Measurements from ENCODE around the gene SERF2. TPM values are rescaled to one million over a fixed set of nuclear protein-coding genes. Genes with fewer than 3 reads are reported as not detected.

SERF2 gene
- polyA plus RNA-seq, 3 donors = 1,511 to 3,135 (median 2,483) TPM

DNA sequence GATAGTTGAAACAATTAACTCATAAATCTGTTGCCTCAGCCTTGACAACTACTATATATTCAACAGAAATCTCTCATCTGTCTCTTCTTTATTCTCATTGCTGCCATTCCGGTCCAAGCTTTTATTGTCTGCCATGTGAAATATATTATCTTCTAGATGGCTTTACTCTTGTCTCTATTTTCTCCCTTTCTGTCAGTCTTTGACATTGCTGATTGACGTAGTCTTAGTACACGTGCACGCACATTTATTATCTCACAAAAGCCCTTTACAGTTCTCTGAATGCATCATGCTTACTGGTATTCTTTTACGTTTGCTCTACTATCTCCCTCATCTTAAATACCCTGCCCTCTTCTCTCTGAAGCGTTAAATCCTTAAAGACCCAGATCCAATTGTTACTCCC, 40.2 kb upstream of the SERF2 start:
- Histone ChIP-seq H3K4me1 (ENCODE audit: control insufficient read depth in 1 of 2, insufficient read depth in 2 of 2, low read length in 2 of 2) (peaks cover 28 to 36% of the 10 kb centered on the region in 2 donors), H4K20me1 (ENCODE audit: insufficient read depth, low read length) (peaks cover 98% of the 10 kb centered on the region), H3K4me2 (replicated peaks; ENCODE audit: extremely low read depth, low read length, poor library complexity, severe bottlenecking) (no peak overlapping the region), H3K9me3 (replicated peaks in 1 of 2; ENCODE audit: control insufficient read depth in 1 of 2, insufficient read depth in 1 of 2, low read length in 2 of 2) (no peaks in the 10 kb centered on the region), H3K36me3 (replicated peaks in 1 of 2; ENCODE audit: control insufficient read depth in 1 of 2, insufficient read depth in 2 of 2, low read length in 2 of 2) (peaks cover 29 to 59% of the 10 kb centered on the region in 2 donors), H3K27me3 (ENCODE audit: control insufficient read depth in 2 of 2, insufficient read depth in 2 of 2, low read length in 2 of 2) (no peaks in the 10 kb centered on the region), H3K4me3 (replicated peaks in 1 of 3; ENCODE audit: low read depth in 2 of 3, low read length in 3 of 3) (no peak overlapping the region), H3K27ac (ENCODE audit: low read depth in 1 of 2, low read length in 2 of 2) (no peak overlapping the region), H3K79me2 (ENCODE audit: insufficient read depth, low read length) (peaks cover 99% of the 10 kb centered on the region), H3K9ac (ENCODE audit: insufficient read depth, low read length, poor library complexity, severe bottlenecking) (no peak overlapping the region), H2AFZ (ENCODE audit: insufficient read depth, low read depth, low read length, poor library complexity, severe bottlenecking) (no peak overlapping the region)
- no peaks in the 10 kb centered on the region for H3K9me3 Mint-ChIP-seq
- H3K27me3 Mint-ChIP-seq (ENCODE audit: low read depth in 3 of 3) = no peaks in the 10 kb centered on the region
- H3K4me3 Mint-ChIP-seq = no peak overlapping the region
- H3K27ac Mint-ChIP-seq = peak overlapping the region in 1 of 7 donors; percentile 18
- DNase-seq = no peak
- H3K4me1 Mint-ChIP-seq = peaks cover 32% of the 10 kb centered on the region
- WGBS (ENCODE audit: insufficient coverage) = 96% methylated on average over 3 of the region's 6 CpGs
- TF ChIP-seq, protein P1, sequence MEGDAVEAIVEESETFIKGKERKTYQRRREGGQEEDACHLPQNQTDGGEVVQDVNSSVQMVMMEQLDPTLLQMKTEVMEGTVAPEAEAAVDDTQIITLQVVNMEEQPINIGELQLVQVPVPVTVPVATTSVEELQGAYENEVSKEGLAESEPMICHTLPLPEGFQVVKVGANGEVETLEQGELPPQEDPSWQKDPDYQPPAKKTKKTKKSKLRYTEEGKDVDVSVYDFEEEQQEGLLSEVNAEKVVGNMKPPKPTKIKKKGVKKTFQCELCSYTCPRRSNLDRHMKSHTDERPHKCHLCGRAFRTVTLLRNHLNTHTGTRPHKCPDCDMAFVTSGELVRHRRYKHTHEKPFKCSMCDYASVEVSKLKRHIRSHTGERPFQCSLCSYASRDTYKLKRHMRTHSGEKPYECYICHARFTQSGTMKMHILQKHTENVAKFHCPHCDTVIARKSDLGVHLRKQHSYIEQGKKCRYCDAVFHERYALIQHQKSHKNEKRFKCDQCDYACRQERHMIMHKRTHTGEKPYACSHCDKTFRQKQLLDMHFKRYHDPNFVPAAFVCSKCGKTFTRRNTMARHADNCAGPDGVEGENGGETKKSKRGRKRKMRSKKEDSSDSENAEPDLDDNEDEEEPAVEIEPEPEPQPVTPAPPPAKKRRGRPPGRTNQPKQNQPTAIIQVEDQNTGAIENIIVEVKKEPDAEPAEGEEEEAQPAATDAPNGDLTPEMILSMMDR (IDR thresholded peaks at IDR 0.05) = no peak
- peaks cover 40 to 45% of the 10 kb centered on the region in 2 donors for H3K36me3 Mint-ChIP-seq
- intact Hi-C loops (cut with micrococcal nuclease) = no loop called here

DNA sequence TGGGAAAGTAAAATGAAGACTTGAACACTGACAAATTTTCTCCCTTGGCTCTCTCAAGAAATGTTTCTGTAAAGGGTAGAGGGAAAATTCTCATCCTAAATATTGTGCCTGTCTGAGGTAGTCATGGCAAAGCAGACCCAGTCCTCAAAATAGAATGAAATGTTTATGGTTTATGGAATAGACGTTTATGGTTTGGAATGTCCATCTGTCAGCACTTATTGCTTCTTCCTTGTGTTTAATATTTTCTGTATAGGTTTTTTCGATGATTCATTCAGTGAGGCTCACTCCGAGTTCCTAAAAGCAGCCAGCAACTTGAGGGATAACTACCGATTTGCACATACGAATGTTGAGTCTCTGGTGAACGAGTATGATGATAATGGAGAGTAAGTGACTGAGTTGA, 29.3 kb upstream of the SERF2 start:
- WGBS (ENCODE audit: insufficient coverage) = 87% methylated on average over 6 of the region's 6 CpGs
- H3K4me1 Mint-ChIP-seq = no peaks in the 10 kb centered on the region
- Histone ChIP-seq H3K4me2 (replicated peaks; ENCODE audit: extremely low read depth, low read length, poor library complexity, severe bottlenecking) (no peak overlapping the region), H3K9ac (ENCODE audit: insufficient read depth, low read length, poor library complexity, severe bottlenecking) (no peak overlapping the region), H3K79me2 (ENCODE audit: insufficient read depth, low read length) (peaks cover 7% of the 10 kb centered on the region), H2AFZ (ENCODE audit: insufficient read depth, low read depth, low read length, poor library complexity, severe bottlenecking) (no peak overlapping the region), H3K27ac (ENCODE audit: low read depth in 1 of 2, low read length in 2 of 2) (no peak overlapping the region), H3K4me3 (replicated peaks in 1 of 3; ENCODE audit: low read depth in 2 of 3, low read length in 3 of 3) (no peak overlapping the region), H3K4me1 (ENCODE audit: control insufficient read depth in 1 of 2, insufficient read depth in 2 of 2, low read length in 2 of 2) (no peaks in the 10 kb centered on the region), H3K9me3 (replicated peaks in 1 of 2; ENCODE audit: control insufficient read depth in 1 of 2, insufficient read depth in 1 of 2, low read length in 2 of 2) (no peaks in the 10 kb centered on the region), H3K27me3 (ENCODE audit: control insufficient read depth in 2 of 2, insufficient read depth in 2 of 2, low read length in 2 of 2) (no peaks in the 10 kb centered on the region), H4K20me1 (ENCODE audit: insufficient read depth, low read length) (peaks cover 35% of the 10 kb centered on the region), H3K36me3 (replicated peaks in 1 of 2; ENCODE audit: control insufficient read depth in 1 of 2, insufficient read depth in 2 of 2, low read length in 2 of 2) (peaks cover 85 to 97% of the 10 kb centered on the region in 2 donors)
- intact Hi-C loops (cut with micrococcal nuclease) = no loop called here
- H3K27me3 Mint-ChIP-seq (ENCODE audit: low read depth in 3 of 3) = no peaks in the 10 kb centered on the region
- H3K9me3 Mint-ChIP-seq = peaks cover 0 to under 1% (median 0%) of the 10 kb centered on the region in 7 donors
- H3K36me3 Mint-ChIP-seq = peaks cover 71 to 99% of the 10 kb centered on the region in 2 donors
- no peak for DNase-seq
- peak overlapping the region in 3 of 7 donors; percentile 13 to 70 (median 26) for H3K27ac Mint-ChIP-seq
- no peak overlapping the region for H3K4me3 Mint-ChIP-seq
- TF ChIP-seq, protein P1 (IDR thresholded peaks at IDR 0.05) = no peak
